Testis (tissue), 2 donors: ENCODE measurements around the gene CIB4.

Experiments
- POLR2A ChIP-seq: fragments of 450-650 bp; IDR thresholded peaks from one replicate; pipeline ENCODE4 v1.6.1; 2017; ENCODE audit warnings: antibody characterized with exemption, mild to moderate bottlenecking, moderate library complexity
- TF ChIP-seq, protein P1 (sequence below), 3 experiments: fragments of 450-650 bp in 2 of 3; fragments of 200-600 bp in 1 of 3; sonication (generic) in 1 of 3; IDR thresholded peaks; one replicate each; pipeline ENCODE4 v1.5.1; 2016 to 2019; ENCODE audit warnings: antibody characterized with exemption in 3 of 3, mild to moderate bottlenecking in 2 of 3, moderate library complexity in 1 of 3

DNA sequence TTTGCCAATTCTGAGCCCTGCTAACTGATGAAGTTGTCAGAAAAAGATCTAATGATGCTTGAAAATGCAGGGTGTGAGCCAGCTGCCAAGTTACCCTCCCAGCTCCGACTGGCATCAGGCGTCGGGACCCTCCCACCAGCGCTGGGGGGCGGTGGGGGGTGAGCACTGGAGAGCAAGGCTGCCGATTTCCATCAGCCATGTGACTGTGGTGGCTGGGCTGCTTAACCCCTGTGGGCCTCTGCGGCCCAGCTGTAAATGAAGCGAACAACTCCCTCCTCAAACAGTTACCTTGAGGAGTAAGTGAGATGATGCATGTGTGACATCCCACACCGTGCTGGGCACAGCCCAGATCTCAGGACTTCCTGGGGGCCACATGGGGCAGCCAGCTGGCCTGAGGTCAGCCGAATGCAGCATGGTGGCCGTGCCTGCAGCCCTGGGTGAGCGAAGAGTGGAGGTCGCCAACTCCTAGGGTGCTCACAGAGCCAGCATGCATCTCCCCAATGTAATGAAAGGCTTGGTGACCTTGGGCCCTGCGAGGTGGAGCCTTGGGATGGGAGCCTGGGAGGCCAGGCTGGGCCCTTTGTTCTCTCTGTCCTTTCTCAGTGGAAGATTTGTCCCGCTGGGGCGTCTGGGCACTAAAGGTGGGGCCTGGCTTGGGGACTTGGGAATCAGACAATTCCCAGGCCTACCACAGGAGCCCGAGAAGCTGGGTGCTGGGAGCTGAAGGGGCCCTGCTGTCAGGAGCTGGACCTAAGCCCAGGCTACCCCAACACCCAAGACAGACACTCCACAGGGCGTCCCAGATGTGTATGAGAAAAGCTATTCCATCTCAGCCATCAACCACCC is 25.1 kb downstream of the CIB4 start:
- TF ChIP-seq, protein P1, sequence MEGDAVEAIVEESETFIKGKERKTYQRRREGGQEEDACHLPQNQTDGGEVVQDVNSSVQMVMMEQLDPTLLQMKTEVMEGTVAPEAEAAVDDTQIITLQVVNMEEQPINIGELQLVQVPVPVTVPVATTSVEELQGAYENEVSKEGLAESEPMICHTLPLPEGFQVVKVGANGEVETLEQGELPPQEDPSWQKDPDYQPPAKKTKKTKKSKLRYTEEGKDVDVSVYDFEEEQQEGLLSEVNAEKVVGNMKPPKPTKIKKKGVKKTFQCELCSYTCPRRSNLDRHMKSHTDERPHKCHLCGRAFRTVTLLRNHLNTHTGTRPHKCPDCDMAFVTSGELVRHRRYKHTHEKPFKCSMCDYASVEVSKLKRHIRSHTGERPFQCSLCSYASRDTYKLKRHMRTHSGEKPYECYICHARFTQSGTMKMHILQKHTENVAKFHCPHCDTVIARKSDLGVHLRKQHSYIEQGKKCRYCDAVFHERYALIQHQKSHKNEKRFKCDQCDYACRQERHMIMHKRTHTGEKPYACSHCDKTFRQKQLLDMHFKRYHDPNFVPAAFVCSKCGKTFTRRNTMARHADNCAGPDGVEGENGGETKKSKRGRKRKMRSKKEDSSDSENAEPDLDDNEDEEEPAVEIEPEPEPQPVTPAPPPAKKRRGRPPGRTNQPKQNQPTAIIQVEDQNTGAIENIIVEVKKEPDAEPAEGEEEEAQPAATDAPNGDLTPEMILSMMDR (IDR thresholded peaks at IDR 0.05), result no peak
- no peak for TF ChIP-seq POLR2A
